Embryonic facial prominence (tissue), 1 donor: ENCODE results near the gene CAPSL.
"Not testable (repeated sequence)": the region's sequence is repeated elsewhere in the genome, so short reads cannot be mapped to it uniquely, and the experiment has no call there.

Source experiments
- DNase-seq: peaks from one replicate; pipeline ENCODE4 v3.0.0-alpha.2; 2016; ENCODE audit errors: extremely low spot score

The CAPSL gene

DNA sequence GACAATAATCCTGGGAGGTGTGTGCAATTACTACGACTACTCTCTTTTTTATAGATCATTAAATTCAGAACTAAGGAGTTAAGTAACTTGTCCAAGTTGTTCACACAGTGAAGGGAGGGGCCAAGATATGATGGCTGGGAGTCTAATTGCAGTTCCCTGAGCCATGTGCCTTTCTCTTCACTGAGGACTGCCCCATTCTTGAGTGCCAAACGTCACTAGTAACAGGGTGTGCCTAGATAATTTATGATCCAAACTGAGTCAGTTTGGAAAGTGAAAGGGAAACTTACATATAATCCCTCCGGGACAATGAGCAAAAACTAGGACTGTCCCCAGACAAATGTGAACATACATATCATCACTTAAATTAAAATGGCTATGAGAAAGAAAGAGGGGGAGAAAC lies 61.5 kb downstream of the CAPSL start:
- DNase-seq, result no peak

DNA sequence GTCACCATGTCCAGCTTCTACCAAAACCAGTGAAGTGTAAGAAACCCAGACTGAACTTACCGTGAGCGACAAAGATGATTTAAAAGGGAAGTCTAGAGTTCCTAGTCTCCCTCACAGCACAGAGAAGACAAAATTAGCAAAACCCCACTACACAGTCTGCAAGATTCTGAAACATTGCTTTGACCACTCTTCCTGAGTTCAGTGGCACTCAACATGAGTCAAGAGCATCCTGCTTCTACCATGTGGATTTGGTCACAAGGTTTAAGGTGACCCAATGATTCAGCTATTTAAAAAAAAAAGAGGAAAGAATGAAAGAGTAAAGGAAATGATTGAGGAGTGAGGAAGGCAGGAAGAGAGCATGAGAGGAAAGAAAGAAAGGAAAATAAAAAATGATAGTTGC lies 62.0 kb downstream of the CAPSL start:
- DNase-seq, result no peak

- no peak for DNase-seq
Measured at GRCh38 chr5:35870605-35871004, 67.8 kb downstream of the CAPSL start.

DNA sequence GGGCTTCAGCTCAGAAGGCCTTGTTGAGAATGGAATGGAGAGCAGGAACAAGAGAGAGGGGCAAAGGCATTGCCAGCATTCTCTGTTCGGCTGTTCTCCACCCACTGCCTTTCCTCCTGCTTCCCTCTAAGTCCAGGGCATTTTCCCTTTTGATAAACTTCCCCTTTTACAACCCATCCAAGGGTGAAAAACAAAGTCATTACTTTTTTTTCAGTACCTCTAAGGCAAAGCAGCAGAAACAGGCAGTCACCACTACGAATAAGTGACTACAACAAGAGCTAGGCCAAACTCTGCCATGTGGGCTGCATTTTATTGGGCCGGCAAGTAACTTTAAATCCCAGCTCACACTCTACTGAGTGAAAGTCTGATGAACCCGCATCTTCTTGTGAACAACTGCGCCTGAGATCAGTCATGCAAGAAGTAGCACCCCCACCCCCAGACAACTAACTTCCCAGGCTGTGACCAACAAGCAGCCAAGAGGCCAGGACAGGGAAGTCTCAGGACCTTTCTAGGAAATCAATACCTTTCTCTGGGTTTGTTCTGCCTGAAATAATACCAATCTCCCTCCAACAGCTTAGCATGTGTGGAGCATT lies 68.6 kb downstream of the CAPSL start:
- no peak for DNase-seq

- DNase-seq, result no peak
Measured at GRCh38 chr5:35867998-35868397, 70.4 kb downstream of the CAPSL start.

DNA sequence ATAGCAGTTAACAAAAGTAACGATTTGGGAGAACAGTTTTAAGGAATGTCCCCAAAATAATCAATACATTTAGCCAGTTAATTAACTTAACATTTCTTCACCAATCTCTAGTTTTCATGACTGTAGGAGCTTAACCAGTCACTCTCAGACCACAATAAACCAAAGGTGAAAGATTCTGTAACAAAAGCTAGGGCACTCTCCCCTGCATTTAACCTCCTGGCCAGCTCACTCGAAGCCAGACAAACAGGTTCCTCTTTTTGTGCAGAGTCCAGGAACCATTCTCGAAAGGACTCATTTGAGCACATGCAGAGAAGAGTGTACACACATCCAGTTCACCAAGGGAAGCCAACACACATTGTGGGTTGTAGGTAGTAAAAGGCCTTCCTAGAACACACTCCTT lies 75.3 kb downstream of the CAPSL start:
- DNase-seq, result no peak

DNA sequence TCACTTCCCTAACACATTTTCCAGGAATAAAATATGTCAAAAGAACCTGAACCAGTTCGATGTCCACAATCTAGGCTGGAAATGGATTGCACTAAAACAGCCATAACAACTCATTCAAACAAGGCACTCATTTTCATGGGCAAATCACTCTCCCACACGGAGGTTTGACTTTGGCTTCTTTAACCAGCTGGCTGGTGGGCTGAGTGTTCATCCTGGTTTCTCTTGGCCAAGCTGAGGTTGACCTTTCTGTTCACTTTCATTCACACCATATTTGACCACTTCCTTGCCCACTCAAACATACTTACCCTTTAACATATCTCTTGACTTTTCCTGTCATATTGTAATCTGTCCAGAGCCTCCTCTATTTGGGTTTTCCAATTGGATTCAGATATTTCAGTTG lies 76.3 kb downstream of the CAPSL start:
- DNase-seq, result no peak

- no peak for DNase-seq
Measured at GRCh38 chr5:35861718-35862117, 76.7 kb downstream of the CAPSL start.

DNA sequence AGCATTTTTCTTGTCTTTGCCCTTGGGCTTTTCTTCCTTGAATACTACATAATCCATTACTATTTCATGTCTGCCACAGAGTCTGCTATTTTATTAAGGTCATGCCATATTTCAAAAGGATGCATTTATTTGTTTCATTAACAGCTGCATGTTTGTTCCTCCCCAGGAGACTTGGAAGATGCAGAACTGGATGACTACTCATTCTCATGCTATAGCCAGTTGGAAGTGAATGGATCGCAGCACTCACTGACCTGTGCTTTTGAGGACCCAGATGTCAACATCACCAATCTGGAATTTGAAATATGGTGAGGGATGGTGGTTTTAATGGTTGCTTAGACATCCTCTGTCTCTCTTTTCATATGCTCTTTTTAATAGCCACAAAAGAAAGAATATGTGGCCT lies 77.7 kb downstream of the CAPSL start:
- no peak for DNase-seq

DNA sequence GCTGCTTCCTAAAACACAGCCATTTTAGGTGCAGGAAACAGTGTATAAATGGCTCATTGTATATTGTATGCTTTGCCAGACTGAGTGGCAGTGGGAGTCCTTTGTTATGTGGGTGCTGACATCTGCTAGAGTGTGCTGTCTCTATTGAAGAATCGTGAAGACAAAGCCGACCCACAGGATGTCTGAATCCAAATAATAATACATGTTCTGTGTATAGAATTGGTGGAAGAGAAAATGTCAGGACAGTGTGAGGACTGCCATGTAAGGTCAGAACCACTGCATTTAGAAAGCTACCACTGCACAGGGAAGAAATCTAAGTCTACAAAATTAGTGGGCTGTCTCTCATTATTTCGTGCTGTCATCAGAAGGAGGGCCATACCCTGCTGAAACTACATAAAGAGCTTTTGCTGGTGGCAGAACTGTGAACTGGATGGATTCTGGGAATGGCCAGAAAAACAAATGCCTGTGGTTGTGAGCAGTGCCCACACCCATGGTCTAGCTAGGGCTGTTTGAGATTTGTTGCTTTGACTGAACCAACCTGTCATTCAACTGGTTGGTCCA lies 79.2 kb downstream of the CAPSL start:
- DNase-seq, result no peak

GRCh38 chr5:35857606-35858205 lies 80.7 kb downstream of the CAPSL start:
- no peak for DNase-seq

- DNase-seq, result no peak
Measured at GRCh38 chr5:35856765-35857351, 81.6 kb downstream of the CAPSL start, which contains the start of gene IL7R. IL7R (plus strand) TSS chr5:35856891; CDS start chr5:35856978, 87 bp downstream.

GRCh38 chr5:35856186-35856764 lies 82.1 kb downstream of the CAPSL start:
- not testable (repeated sequence) for DNase-seq

DNA sequence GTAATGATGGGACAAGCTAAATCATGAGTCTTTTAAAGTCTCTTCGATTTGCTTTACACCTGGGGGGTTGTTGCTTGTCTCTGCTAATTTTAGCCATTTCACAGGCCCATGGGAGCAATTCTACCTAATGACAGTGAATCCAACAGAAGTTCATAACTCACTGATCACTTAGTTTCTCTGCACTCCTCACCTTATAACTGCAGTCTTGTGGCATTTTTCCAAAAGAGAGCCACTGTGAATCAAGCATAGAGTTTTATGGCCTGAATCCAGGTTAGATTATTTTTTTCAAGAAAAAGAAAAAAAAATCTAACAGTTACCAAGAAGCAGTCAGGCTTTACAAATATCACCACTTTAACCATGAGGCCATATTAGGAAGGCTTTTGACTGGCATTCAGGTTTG lies 83.2 kb downstream of the CAPSL start:
- no peak for DNase-seq
